NCI-H524 (cell line): ENCODE data around the gene FOSB.

Experiments used
- DNase-seq, 2 experiments: peaks; one replicate each; lab custom pipeline; 2025; lab: John Stamatoyannopoulos, UW

Gene FOSB

GRCh38 chr19:45468803-45469131 lies 971 bp downstream of the FOSB start:
- DNase-seq = peak in 1 of 2 experiments; percentile 32

DNA sequence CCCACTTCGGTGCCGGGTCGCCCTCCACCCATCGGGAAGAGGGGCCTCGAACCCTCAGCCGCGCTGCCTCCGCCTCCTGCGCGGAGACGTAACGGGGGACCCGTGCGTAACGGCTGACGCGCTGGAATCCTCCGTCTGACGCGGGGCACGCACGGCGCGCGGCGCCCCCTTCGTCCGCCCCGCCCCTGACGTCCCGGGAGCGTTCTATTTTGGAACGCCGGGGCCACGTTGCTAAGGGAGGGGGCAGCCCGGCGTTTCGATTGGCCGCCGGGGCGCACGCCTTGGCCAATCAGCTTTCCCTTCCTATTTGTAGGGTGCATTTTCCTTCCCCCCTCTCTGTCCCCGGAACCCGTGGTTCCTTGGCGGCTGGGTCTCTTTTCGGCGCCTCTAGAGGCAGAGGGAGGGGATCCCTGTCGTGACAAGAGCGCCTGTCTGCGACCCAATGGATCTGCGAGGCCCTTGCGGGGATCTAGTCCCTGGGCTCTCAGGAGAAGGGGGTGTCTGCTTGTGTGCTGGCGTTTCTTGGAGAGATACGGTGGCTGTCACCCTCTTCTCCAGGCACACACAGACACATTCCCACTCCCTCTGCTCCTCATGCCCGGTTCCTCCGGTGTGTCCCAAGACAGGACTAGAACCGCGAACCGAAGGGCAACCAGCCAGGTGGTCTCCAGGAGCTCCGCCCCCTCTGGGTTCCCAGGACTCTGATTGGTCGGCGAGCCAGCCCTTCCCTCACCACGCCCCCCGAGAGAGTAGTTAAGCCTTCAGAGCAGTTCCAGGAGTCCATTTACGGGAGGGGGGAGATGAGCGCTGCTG lies 1.5 kb downstream of the FOSB start:
- DNase-seq = peak; percentile 84 to 90

GRCh38 chr19:45469945-45470761 lies 2.4 kb downstream of the FOSB start:
- no peak for DNase-seq

DNA sequence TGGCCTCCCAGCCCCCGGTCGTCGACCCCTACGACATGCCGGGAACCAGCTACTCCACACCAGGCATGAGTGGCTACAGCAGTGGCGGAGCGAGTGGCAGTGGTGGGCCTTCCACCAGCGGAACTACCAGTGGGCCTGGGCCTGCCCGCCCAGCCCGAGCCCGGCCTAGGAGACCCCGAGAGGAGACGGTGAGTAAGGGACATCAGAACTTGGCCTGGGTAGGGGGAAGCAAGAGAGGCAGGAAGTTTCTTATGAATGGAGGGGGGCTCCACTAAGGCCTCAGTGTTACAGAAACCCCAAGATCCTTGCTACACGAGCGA lies 2.9 kb downstream of the FOSB start:
- DNase-seq = no peak

GRCh38 chr19:45471111-45471930 lies 3.5 kb downstream of the FOSB start:
- no peak for DNase-seq

DNA sequence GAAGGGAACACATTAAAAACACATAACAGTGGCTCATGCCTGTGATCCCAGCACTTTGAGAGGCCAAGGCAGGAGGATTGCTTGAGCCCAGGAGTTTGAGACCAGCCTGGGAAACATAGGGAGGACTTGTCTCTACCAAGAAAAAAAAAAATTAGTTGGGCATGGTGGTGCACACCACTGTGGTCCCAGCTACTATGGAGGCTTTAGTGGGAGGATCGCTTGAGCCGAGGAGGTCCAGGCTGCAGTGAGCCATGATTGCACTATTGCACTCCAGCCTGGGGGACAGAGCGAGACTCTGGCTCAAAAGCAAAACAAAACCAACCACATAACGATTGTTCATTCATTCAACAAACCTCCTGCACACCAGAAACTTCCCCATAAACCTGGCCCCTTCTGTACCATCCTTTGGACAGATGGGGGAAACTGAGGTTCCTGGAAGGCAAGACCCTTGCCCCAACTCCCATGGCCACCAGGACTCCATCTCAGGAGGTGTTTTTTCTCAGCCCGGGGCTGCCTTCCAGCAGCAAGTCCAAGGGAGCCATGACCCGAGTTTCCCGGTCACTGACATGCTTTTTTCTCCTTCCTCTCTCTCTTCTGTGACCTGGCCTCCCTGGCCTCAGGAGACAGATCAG lies 4.3 kb downstream of the FOSB start:
- no peak for DNase-seq

- no peak for DNase-seq
Measured at GRCh38 chr19:45472563-45473366, 5.0 kb downstream of the FOSB start.

DNA sequence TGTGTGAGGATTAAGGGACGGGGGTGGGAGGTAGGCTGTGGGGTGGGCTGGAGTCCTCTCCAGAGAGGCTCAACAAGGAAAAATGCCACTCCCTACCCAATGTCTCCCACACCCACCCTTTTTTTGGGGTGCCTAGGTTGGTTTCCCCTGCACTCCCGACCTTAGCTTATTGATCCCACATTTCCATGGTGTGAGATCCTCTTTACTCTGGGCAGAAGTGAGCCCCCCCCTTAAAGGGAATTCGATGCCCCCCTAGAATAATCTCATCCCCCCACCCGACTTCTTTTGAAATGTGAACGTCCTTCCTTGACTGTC lies 5.5 kb downstream of the FOSB start:
- DNase-seq = no peak

- no peak for DNase-seq
Measured at GRCh38 chr19:45473682-45474605, 6.1 kb downstream of the FOSB start.

GRCh38 chr19:45474606-45475521 lies 7.1 kb downstream of the FOSB start:
- DNase-seq = no peak

DNA sequence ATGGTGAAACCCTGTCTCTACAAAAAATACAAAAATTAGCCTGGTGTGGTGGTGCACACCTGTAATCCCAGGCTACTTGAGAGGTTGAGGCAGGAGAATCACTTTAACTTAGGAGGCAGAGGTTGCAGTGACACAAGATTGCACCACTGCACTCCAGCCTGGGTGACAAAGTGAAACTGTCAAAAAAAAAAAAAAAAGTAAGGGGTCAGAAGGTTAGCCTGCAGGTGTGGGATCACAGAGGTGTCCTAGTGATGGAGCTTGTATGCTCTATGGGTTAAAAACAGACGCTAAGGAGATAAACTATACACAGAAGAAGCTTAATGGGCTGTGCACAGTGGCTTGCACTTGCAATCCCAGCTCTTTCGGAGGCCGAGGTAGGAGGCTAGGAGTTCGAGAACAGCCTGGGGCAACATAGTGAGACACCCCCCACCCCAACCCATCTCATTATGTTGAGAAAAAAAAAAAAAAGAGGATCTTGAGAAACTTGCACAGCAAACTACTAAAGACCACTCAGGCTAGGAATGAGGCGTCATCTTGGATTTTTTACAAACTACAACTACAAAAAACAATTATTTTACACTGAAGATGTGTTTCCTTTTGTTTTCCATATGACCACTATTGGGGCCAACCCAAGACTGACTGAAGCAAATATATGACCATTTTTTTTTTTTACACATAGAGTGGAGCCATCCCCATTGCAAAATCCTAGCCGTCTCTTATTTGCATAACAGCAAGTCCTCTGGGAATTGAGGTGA lies 7.9 kb downstream of the FOSB start:
- no peak for DNase-seq

- no peak for DNase-seq
Measured at GRCh38 chr19:45476304-45476703, 8.5 kb downstream of the FOSB start.

GRCh38 chr19:45477186-45477585 lies 9.4 kb downstream of the FOSB start:
- no peak for DNase-seq

DNA sequence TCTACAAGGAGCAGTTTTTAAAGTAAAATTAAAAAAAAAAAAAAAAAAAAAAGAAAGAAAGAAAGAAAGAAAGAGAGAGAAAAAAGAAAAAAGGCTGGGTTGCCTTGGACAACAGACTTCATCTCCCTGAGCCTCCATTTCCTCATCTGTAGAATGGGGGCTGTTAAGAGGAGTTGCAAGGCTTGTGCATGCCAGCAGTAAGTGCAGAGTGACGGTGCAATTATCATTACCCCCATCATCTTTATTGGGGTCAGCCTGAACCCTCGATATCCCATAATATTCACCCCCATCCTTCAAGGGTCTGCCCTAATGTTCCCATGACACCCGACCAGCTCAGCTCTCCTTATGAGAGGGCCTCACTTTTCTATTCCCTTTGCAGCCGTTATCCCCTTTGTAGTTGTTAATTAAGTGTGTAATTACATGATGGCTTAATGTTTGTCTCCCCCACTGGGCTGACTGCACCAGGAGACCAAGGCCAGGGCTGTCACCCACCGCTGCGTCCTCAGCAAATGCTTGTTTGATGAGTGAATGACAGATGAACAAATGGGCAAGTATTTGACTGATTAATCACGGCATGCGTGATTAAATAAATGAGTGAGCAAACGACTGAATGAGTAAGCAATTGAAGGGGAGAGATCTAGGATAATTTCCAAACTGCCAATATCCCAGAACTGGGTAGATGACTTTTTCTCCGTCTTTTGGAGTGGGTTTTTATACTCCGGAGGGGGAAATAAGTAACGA lies 10.1 kb downstream of the FOSB start:
- DNase-seq = peak in 1 of 2 experiments; percentile 43

DNA sequence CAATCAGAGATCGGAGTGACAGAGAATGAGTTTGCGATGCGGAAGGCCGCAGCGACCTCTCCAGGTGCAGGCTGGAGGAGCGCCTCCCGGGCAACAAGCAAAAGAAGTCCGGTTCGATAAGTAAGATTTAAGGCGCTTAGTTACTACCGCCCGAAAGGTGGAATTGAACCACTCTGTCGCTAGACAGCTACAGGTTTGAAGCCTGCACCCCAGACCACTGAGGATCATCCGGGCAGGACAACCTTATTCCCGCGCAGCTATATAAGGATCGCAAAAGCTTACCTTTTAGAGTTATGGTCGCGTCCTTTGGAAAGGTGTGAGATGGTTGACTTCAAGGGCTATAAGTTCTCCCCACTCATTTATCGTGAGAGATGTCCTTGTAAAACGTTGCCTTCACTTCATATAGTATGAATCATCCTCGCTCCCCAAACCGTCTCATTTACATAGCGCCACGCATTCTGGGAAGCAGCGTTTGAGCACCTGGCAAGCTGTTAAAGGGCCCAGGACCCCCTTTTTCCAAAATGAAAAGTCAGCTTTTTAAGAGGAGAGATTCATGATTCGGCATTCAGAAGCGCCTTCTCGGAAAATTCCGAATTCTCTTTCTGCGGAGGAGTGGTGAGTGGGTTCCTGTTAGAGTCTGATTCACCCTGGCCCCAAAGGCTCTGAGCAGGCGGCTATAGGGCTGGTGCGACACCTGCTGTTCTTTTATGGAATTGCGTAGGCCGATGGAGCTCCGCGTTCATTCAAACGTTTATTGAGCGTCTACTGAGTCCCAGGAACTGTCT lies 10.8 kb downstream of the FOSB start:
- peak; percentile 76 to 93 for DNase-seq

- DNase-seq = no peak
Measured at GRCh38 chr19:45483033-45483432, 15.2 kb downstream of the FOSB start.
